C4-2B (cell line): ENCODE measurements around the gene GRIK4.

Experiments
- ZFX ChIP-seq: fragments of 450-650 bp; IDR thresholded peaks from 2 replicates; pipeline ENCODE4 v1.6.1; 2017
- TF ChIP-seq, protein P1 (sequence below): fragments of 450-650 bp; conservative IDR thresholded peaks from 2 replicates; pipeline ENCODE4 v1.5.1; 2017; ENCODE audit warnings: mild to moderate bottlenecking

DNA sequence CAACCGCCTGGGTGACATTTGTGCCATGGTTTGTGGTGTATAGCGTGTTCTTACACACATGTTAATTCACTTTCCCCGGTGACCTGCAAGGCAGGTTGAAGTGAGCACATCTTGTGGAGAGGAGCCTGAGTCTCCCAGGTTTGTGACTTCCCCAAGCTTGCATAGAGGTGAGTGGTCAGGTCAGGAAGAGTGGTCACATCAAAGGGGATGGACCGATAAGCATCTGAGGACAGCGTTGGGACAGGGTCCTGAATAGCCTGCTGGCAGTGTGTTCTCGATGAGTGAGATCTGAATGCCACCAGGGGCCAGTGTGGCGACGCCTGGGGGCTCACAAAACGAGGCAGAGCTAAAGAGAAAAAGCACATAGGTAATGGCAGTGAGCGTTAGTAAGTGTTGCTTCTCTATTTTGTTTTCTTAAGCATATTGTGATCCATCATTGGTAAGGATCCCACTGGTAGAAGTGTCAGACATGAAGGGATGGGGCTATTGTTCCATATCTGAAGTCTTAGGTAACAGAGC, 154.6 kb downstream of the GRIK4 start:
- TF ChIP-seq, protein P1, sequence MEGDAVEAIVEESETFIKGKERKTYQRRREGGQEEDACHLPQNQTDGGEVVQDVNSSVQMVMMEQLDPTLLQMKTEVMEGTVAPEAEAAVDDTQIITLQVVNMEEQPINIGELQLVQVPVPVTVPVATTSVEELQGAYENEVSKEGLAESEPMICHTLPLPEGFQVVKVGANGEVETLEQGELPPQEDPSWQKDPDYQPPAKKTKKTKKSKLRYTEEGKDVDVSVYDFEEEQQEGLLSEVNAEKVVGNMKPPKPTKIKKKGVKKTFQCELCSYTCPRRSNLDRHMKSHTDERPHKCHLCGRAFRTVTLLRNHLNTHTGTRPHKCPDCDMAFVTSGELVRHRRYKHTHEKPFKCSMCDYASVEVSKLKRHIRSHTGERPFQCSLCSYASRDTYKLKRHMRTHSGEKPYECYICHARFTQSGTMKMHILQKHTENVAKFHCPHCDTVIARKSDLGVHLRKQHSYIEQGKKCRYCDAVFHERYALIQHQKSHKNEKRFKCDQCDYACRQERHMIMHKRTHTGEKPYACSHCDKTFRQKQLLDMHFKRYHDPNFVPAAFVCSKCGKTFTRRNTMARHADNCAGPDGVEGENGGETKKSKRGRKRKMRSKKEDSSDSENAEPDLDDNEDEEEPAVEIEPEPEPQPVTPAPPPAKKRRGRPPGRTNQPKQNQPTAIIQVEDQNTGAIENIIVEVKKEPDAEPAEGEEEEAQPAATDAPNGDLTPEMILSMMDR = no peak; the same call in 1 of the 2 replicates
- TF ChIP-seq ZFX = no peak
